Osteoblast (primary cell): ENCODE data around the gene RPLP1. TPM values are rescaled to one million over a fixed set of nuclear protein-coding genes. Genes with fewer than 3 reads are reported as not detected.

ENCODE experiments used
- DNase-seq: peaks from one replicate; pipeline ENCODE4 v3.0.0; 2011; ENCODE audit warnings: low spot score, mixed read lengths; ENCODE audit not compliant: insufficient read length; ENCODE audit errors: missing footprints
- H2AFZ ChIP-seq: 2 replicates; pipeline ENCODE4 v1.6.0; 2011; ENCODE audit warnings: mild to moderate bottlenecking, low read length
- H3K27ac ChIP-seq: 2 replicates; pipeline ENCODE4 v1.5.1; 2011; ENCODE audit warnings: mild to moderate bottlenecking, low read depth, low read length, moderate library complexity
- H3K27me3 ChIP-seq: 2 replicates; pipeline ENCODE4 v1.6.0; 2012; ENCODE audit warnings: mild to moderate bottlenecking, control low read depth, inconsistent platforms, low read length, moderate library complexity; ENCODE audit not compliant: insufficient read depth
- H3K36me3 ChIP-seq: 2 replicates; pipeline ENCODE4 v1.5.1; 2011; ENCODE audit warnings: mild to moderate bottlenecking, low read length, control low read depth, moderate library complexity; ENCODE audit not compliant: insufficient read depth
- H3K4me1 ChIP-seq: 2 replicates; pipeline ENCODE4 v1.5.1; 2011; ENCODE audit warnings: mild to moderate bottlenecking, low read length, control low read depth, moderate library complexity; ENCODE audit not compliant: insufficient read depth
- H3K4me2 ChIP-seq: 2 replicates; pipeline ENCODE4 v1.6.0; 2011; ENCODE audit warnings: mild to moderate bottlenecking, low read length; ENCODE audit not compliant: insufficient read depth
- H3K4me3 ChIP-seq: fragments of 200-600 bp; sonication (generic); 3 replicates; pipeline ENCODE4 v1.5.1; 2012; ENCODE audit warnings: mild to moderate bottlenecking, low read length, inconsistent platforms; ENCODE audit not compliant: insufficient read depth
- H3K79me2 ChIP-seq: 2 replicates; pipeline ENCODE4 v1.6.0; 2012; ENCODE audit warnings: mild to moderate bottlenecking, low read length, control low read depth, inconsistent platforms; ENCODE audit not compliant: insufficient read depth
- H3K9me3 ChIP-seq: 2 replicates; pipeline ENCODE4 v1.5.1; 2011; ENCODE audit warnings: low read depth, low read length, control low read depth
- H4K20me1 ChIP-seq: 2 replicates; pipeline ENCODE4 v1.6.0; 2012; ENCODE audit warnings: mild to moderate bottlenecking, low read length, control low read depth; ENCODE audit not compliant: insufficient read depth
- CTCF ChIP-seq: IDR thresholded peaks from 2 replicates; pipeline ENCODE4 v1.5.1; 2011; ENCODE audit warnings: mild to moderate bottlenecking, low read depth, low read length, moderate library complexity; ENCODE audit errors: extremely low read depth
- total RNA-seq: library from RNA; depleted of rRNA; stranded (reverse); fragments of >200 nt; gene quantifications from 2 replicates; pipeline ENCODE4 v1.2.3, GENCODE V29; 2012

Gene RPLP1
- total RNA-seq, 1 donor = 71.7 TPM

- Histone ChIP-seq H3K4me1 (no peaks in the 10 kb centered on the region), H3K36me3 (no peaks in the 10 kb centered on the region)
Observed at GRCh38 chr15:69482686-69483256, 30.2 kb downstream of the RPLP1 start.

GRCh38 chr15:69484837-69485236 is 32.2 kb downstream of the RPLP1 start:
- DNase-seq = peak; percentile 68
- Histone ChIP-seq H3K27me3 (peaks cover 22% of the 10 kb centered on the region), H3K4me3 (no peak overlapping the region), H3K36me3 (no peaks in the 10 kb centered on the region), H3K4me2 (no peak overlapping the region), H2AFZ (no peak overlapping the region), H3K4me1 (no peaks in the 10 kb centered on the region), H3K79me2 (no peaks in the 10 kb centered on the region), H3K9me3 (peaks cover 1% of the 10 kb centered on the region), H4K20me1 (no peaks in the 10 kb centered on the region), H3K27ac (no peak overlapping the region)
- no peak for TF ChIP-seq CTCF

More at GRCh38 chr15:69482686-69483256, 30.2 kb downstream of the RPLP1 start:
- Histone ChIP-seq H3K27ac (no peak overlapping the region), H3K4me2 (no peak overlapping the region), H4K20me1 (no peaks in the 10 kb centered on the region), H2AFZ (no peak overlapping the region), H3K27me3 (peaks cover 26% of the 10 kb centered on the region), H3K9me3 (peaks cover 1% of the 10 kb centered on the region), H3K79me2 (no peaks in the 10 kb centered on the region), H3K4me3 (no peak overlapping the region)
- no peak for TF ChIP-seq CTCF
- DNase-seq = no peak

GRCh38 chr15:69486481-69487110 is 34.0 kb downstream of the RPLP1 start:
- H3K4me3 ChIP-seq = no peak overlapping the region
- no peaks in the 10 kb centered on the region for H3K36me3 ChIP-seq
- H4K20me1 ChIP-seq = no peaks in the 10 kb centered on the region
- H3K27me3 ChIP-seq = peaks cover 28% of the 10 kb centered on the region
- DNase-seq = no peak
- no peaks in the 10 kb centered on the region for H3K9me3 ChIP-seq
- no peaks in the 10 kb centered on the region for H3K4me1 ChIP-seq
- no peaks in the 10 kb centered on the region for H3K79me2 ChIP-seq
- H3K27ac ChIP-seq = no peak overlapping the region
- no peak overlapping the region for H3K4me2 ChIP-seq
- TF ChIP-seq CTCF = no peak
- H2AFZ ChIP-seq = no peak overlapping the region

- no peaks in the 10 kb centered on the region for H4K20me1 ChIP-seq
- no peak for DNase-seq
- H2AFZ ChIP-seq = no peak overlapping the region
- no peak for TF ChIP-seq CTCF
- no peaks in the 10 kb centered on the region for H3K79me2 ChIP-seq
- no peak overlapping the region for H3K27ac ChIP-seq
- H3K9me3 ChIP-seq = no peaks in the 10 kb centered on the region
- H3K27me3 ChIP-seq = peaks cover 18% of the 10 kb centered on the region
- no peak overlapping the region for H3K4me2 ChIP-seq
- no peaks in the 10 kb centered on the region for H3K36me3 ChIP-seq
- H3K4me1 ChIP-seq = no peaks in the 10 kb centered on the region
- no peak overlapping the region for H3K4me3 ChIP-seq
Observed at GRCh38 chr15:69489073-69489571, 36.5 kb downstream of the RPLP1 start.
